ENCODE results near the gene NR3C2. TPM values are rescaled to one million over a fixed set of nuclear protein-coding genes. Genes with fewer than 3 reads are reported as not detected.
"Not testable (repeated sequence)": the region's sequence is repeated elsewhere in the genome, so short reads cannot be mapped to it uniquely, and the experiment has no call there.

NR3C2 gene
- total and polyA plus RNA-seq, 12 donors: 1.1 to 19.8 (median 11.7) TPM

DNA sequence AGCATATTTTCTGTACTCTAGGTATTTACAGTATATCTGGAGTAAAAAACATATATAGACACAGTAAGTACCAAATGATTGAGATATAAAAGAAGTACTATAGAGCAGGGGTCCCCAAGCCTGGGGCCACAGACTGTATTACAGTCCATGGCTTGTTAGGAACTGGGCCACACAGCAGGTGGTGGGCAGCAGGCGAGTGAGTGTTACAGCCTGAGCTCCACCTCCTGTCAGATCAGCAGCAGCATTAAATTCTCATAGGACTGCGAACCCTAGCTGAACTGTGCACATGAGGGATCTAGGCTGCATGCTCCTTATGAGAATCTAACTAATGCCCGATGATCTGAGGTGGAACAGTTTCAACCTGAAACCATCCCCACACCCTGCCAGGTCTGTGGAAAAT lies 300.7 kb downstream of the NR3C2 start:
- no peaks in the 10 kb centered on the region for H3K4me1 ChIP-seq (replicated peaks in 1 of 2)
- H3K4me3 ChIP-seq: no peak overlapping the region
- TF ChIP-seq POLR2A (IDR thresholded peaks at IDR 0.05): no peak
- TF ChIP-seq, protein P1, sequence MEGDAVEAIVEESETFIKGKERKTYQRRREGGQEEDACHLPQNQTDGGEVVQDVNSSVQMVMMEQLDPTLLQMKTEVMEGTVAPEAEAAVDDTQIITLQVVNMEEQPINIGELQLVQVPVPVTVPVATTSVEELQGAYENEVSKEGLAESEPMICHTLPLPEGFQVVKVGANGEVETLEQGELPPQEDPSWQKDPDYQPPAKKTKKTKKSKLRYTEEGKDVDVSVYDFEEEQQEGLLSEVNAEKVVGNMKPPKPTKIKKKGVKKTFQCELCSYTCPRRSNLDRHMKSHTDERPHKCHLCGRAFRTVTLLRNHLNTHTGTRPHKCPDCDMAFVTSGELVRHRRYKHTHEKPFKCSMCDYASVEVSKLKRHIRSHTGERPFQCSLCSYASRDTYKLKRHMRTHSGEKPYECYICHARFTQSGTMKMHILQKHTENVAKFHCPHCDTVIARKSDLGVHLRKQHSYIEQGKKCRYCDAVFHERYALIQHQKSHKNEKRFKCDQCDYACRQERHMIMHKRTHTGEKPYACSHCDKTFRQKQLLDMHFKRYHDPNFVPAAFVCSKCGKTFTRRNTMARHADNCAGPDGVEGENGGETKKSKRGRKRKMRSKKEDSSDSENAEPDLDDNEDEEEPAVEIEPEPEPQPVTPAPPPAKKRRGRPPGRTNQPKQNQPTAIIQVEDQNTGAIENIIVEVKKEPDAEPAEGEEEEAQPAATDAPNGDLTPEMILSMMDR (IDR thresholded peaks at IDR 0.05): no peak
- H3K27ac ChIP-seq: no peak overlapping the region
- H3K36me3 ChIP-seq (replicated peaks in 1 of 2): no peaks in the 10 kb centered on the region
- no peak for DNase-seq
- intact Hi-C loops (cut with DNase I): no loop called here
- H3K27me3 ChIP-seq: no peaks in the 10 kb centered on the region
- no peaks in the 10 kb centered on the region for H3K9me3 ChIP-seq (replicated peaks in 1 of 3)
- WGBS, 4 donors: 83 to 100% (median 85%) methylated on average over 1 to 3 of the region's 3 CpGs

DNA sequence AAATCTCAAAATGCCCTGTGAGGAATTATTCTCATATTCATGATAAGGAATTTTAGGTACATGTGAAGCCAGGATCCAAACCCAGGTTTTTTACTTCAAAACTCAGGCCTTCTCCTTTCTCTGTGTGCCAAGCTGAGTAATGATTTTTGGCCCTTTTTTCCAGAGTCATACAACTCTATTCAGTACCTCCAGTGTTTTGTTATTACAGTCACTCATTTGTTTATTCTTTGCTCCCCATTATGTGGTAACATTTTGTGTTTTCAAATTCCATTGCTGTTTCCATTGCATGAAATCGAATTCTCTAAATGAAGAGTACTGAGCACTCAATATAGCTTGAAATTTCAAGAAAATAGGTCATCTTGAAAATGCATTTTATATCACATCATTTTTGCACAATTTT lies 315.4 kb downstream of the NR3C2 start:
- H3K9me3 ChIP-seq (replicated peaks in 1 of 3): peaks cover 0 to 8% (median 0%) of the 10 kb centered on the region in 3 donors
- no peak for TF ChIP-seq POLR2A (IDR thresholded peaks at IDR 0.05)
- TF ChIP-seq, protein P1 (IDR thresholded peaks at IDR 0.05): no peak
- no peaks in the 10 kb centered on the region for H3K4me1 ChIP-seq (replicated peaks in 1 of 2)
- no peak for DNase-seq
- H3K27ac ChIP-seq: no peak overlapping the region
- intact Hi-C loops (cut with DNase I): no loop called here
- WGBS, 4 donors: 91 to 100% (median 95%) methylated on average over 1 of the region's 1 CpG
- H3K36me3 ChIP-seq (replicated peaks in 1 of 2): no peaks in the 10 kb centered on the region
- no peak overlapping the region for H3K4me3 ChIP-seq
- no peaks in the 10 kb centered on the region for H3K27me3 ChIP-seq

DNA sequence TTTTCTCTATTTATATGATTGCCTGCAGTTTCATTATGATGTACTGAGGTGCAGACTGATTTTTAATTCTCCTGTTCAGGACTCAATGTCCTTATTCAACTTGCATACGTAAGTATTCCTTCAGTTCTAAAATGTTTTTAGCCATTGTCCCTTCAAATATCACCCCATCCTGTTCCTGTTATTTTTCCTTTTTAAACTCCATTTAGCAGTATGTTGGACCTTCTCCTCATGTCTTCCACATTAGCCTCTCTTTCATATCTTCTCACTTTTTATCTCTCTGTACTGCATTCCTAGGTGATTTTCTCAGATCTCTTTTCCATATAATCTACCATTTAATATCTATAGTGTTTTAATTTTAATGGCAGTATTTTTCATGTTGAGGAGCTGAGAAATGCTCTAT lies 317.7 kb downstream of the NR3C2 start:
- no peak overlapping the region for H3K27ac ChIP-seq
- DNase-seq: no peak
- TF ChIP-seq, protein P1 (IDR thresholded peaks at IDR 0.05): no peak
- no peak for TF ChIP-seq POLR2A (IDR thresholded peaks at IDR 0.05)
- intact Hi-C loops (cut with DNase I): no loop called here
- H3K36me3 ChIP-seq (replicated peaks in 1 of 2): no peaks in the 10 kb centered on the region
- H3K4me3 ChIP-seq: no peak overlapping the region
- 38 to 89% (median 86%) methylated on average over 1 of the region's 1 CpG for WGBS, 4 donors
- H3K9me3 ChIP-seq (replicated peaks in 1 of 3): peaks cover 0 to 8% (median 0%) of the 10 kb centered on the region in 3 donors
- H3K27me3 ChIP-seq: no peaks in the 10 kb centered on the region
- no peaks in the 10 kb centered on the region for H3K4me1 ChIP-seq (replicated peaks in 1 of 2)

DNA sequence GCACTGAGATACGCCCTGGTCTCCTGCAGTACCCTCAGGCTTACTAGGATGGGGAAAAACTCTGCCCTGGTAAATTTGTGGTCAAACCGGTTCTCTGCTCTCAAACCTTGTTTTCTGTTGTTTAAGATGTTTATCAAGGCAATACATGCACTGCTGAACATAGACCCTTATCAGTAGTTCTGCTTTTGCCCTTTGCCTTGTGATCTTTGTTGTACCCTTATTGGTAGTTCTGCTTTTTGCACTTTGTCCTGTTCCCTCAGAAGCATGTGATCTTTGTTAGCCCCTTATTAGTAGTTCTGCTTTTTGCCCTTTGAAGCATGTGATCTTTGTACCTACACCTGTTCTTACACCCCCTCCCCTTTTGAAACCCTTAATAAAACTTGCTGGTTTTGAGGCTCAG lies 319.1 kb downstream of the NR3C2 start:
- H3K4me1 ChIP-seq (replicated peaks in 1 of 2); DNase-seq; intact Hi-C loops (cut with DNase I); H3K36me3 ChIP-seq (replicated peaks in 1 of 2); H3K4me3 ChIP-seq; H3K9me3 ChIP-seq (replicated peaks in 1 of 3); H3K27me3 ChIP-seq; H3K27ac ChIP-seq: not testable (repeated sequence)
- 86 to 98% (median 93%) methylated on average over 2 of the region's 2 CpGs for WGBS, 4 donors

DNA sequence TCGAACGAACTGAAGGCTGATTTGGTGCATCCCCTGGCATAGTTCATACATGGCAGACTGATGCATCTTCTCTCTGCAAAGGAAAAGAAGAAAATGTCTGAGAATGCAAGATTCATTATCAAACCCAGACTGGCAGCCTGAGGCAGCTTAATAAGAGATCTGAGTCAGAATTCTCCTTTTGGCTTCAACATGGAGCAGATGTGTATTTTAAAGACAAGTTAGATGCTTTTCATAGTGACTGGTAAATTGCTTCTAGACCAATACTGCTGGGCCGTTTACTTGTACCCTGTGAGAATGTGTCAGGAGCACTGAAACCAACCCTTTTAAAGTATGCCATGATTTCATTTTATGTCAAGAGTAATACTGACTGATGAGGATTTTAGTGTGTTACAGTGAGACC lies 322.0 kb downstream of the NR3C2 start:
- H3K36me3 ChIP-seq (replicated peaks in 1 of 2): no peaks in the 10 kb centered on the region
- TF ChIP-seq, protein P1 (IDR thresholded peaks at IDR 0.05): no peak
- TF ChIP-seq POLR2A (IDR thresholded peaks at IDR 0.05): no peak
- no peak overlapping the region for H3K4me3 ChIP-seq
- no peak overlapping the region for H3K27ac ChIP-seq
- 81 to 90% (median 87%) methylated on average over 3 of the region's 3 CpGs for WGBS, 4 donors
- peaks cover 7% of the 10 kb centered on the region in 2 donors for H3K4me1 ChIP-seq (replicated peaks in 1 of 2)
- no peaks in the 10 kb centered on the region for H3K27me3 ChIP-seq
- no peak for DNase-seq
- intact Hi-C loops (cut with DNase I): no loop called here
- H3K9me3 ChIP-seq (replicated peaks in 1 of 3): peaks cover 0 to 8% (median 0%) of the 10 kb centered on the region in 3 donors

Measured in adrenal gland (tissue), 12 donors.